ENCODE data around the gene LAMB1.

Gene LAMB1

GRCh38 chr7:107998660-107999480 is 4.1 kb downstream of the LAMB1 start:
- TF ChIP-seq CTCF (IDR thresholded peaks at IDR 0.05; ENCODE audit: insufficient read depth, low read length, missing control alignments) = no peak
- CTCF ChIA-PET = interaction anchor here (0.9 to 4.4 kb wide), 7 partner anchors 15 to 147 kb away, joined by 3 to 33 read pairs (median 3); no protein-coding TSS in a partner anchor
- POLR2A ChIA-PET = interaction anchor here (1.9 kb wide), 1 partner anchor 47 kb away, joined by 5 read pairs; no protein-coding TSS in a partner anchor
- H3K4me3 ChIP-seq (ENCODE audit: low read depth, low read length) = no peak overlapping the region; the same call in 1 of the 2 replicates
- DNase-seq (ENCODE audit: low read depth, low spot score) = no peak

GRCh38 chr7:107998150-107998549 is 4.8 kb downstream of the LAMB1 start:
- DNase-seq (ENCODE audit: low read depth, low spot score) = no peak
- ChIA-PET CTCF (interaction anchor here (0.9 to 4.4 kb wide), 5 partner anchors 16 to 148 kb away, joined by 3 to 33 read pairs (median 3); no protein-coding TSS in a partner anchor), POLR2A (no interaction called here)
- no peak for TF ChIP-seq CTCF (IDR thresholded peaks at IDR 0.05; ENCODE audit: insufficient read depth, low read length, missing control alignments)
- H3K4me3 ChIP-seq (ENCODE audit: low read depth, low read length) = no peak overlapping the region

GRCh38 chr7:107996072-107996882 is 6.7 kb downstream of the LAMB1 start:
- H3K4me3 ChIP-seq (ENCODE audit: low read depth, low read length) = no peak overlapping the region
- POLR2A ChIA-PET = interaction anchor here (1.5 to 1.6 kb wide), 2 partner anchors 19 to 21 kb away, joined by 4 to 6 read pairs; no protein-coding TSS in a partner anchor
- no peak for DNase-seq (ENCODE audit: low read depth, low spot score)
- TF ChIP-seq CTCF (IDR thresholded peaks at IDR 0.05; ENCODE audit: insufficient read depth, low read length, missing control alignments) = no peak
- CTCF ChIA-PET = interaction anchor here (0.6 to 1.1 kb wide), 2 partner anchors 37 to 149 kb away, joined by 3 read pairs; no protein-coding TSS in a partner anchor

- DNase-seq (ENCODE audit: low read depth, low spot score) = no peak
- no peak overlapping the region for H3K4me3 ChIP-seq (ENCODE audit: low read depth, low read length)
Observed at GRCh38 chr7:107995184-107996071, 7.5 kb downstream of the LAMB1 start.

More at GRCh38 chr7:107995184-107996071, 7.5 kb downstream of the LAMB1 start:
- POLR2A ChIA-PET = interaction anchor here (0.6 to 1.6 kb wide), 4 partner anchors 19 to 48 kb away, joined by 3 to 6 read pairs (median 4); no protein-coding TSS in a partner anchor
- no peak for TF ChIP-seq CTCF (IDR thresholded peaks at IDR 0.05; ENCODE audit: insufficient read depth, low read length, missing control alignments)
- CTCF ChIA-PET = no interaction called here
